ENCODE data around the gene SLC25A19. TPM values are rescaled to one million over a fixed set of nuclear protein-coding genes. Genes with fewer than 3 reads are reported as not detected.
A peak's percentile ranks its signal among the peaks of the same experiment; 100 is the strongest.

SLC25A19 gene
- total and polyA plus RNA-seq, 3 experiments from 2014 or later, result 15.5 to 126 (median 119) TPM

DNA sequence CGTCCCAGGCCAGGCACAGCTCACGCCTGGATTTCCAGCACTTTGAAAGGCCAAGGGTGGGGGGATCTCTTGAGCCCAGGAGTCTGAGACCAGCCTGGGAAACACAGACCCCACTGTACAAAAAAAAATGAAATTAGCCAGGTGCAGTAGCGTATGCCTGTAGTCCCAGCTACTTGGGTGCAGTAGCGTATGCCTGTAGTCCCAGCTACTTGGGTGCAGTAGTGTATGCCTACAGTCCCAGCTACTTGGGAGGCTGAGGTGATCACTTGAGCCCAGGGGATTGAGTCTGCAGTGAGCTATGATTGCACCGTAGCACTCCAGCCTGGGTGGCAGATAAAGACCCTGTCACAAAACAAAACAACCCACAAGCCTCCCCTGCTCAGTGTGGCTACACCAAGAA lies 27.0 kb upstream of the SLC25A19 start:
- H3K4me3 ChIP-seq (ENCODE audit: low read length), result no peak overlapping the region
- Mint-ChIP-seq H3K27ac (peak overlapping the region in 3 of 8 donors; percentile 57 to 77 (median 68)), H3K9me3 (no peaks in the 10 kb centered on the region), H3K27me3 (no peaks in the 10 kb centered on the region), H3K4me1 (peaks cover 0 to 4% (median 4%) of the 10 kb centered on the region in 3 donors), H3K36me3 (peaks cover 0 to 40% (median 2%) of the 10 kb centered on the region in 3 donors), H3K4me3 (no peak overlapping the region)
- peaks cover 5% of the 10 kb centered on the region for H3K4me1 ChIP-seq (ENCODE audit: insufficient read depth, low read length)
- peaks cover 16% of the 10 kb centered on the region for H3K36me3 ChIP-seq (ENCODE audit: insufficient read depth, low read length)
- no peaks in the 10 kb centered on the region for H3K27me3 ChIP-seq (ENCODE audit: insufficient read depth, low read length, poor library complexity, severe bottlenecking)
- no peak for DNase-seq
- no peak overlapping the region for H3K27ac ChIP-seq (ENCODE audit: low read depth, low read length)
- POLR2A ChIA-PET, result interaction anchor here (0.7 kb wide), 2 partner anchors 27 to 91 kb away, joined by 3 to 7 read pairs; partner anchors contain the start of gene SLC25A19
- no peaks in the 10 kb centered on the region for H3K9me3 ChIP-seq (ENCODE audit: low read length)
- CTCF ChIA-PET, result interaction anchor here (0.6 to 1.9 kb wide), 5 partner anchors 10 to 96 kb away, joined by 3 to 5 read pairs (median 3); partner anchors contain the start of genes MIF4GD and SLC25A19

DNA sequence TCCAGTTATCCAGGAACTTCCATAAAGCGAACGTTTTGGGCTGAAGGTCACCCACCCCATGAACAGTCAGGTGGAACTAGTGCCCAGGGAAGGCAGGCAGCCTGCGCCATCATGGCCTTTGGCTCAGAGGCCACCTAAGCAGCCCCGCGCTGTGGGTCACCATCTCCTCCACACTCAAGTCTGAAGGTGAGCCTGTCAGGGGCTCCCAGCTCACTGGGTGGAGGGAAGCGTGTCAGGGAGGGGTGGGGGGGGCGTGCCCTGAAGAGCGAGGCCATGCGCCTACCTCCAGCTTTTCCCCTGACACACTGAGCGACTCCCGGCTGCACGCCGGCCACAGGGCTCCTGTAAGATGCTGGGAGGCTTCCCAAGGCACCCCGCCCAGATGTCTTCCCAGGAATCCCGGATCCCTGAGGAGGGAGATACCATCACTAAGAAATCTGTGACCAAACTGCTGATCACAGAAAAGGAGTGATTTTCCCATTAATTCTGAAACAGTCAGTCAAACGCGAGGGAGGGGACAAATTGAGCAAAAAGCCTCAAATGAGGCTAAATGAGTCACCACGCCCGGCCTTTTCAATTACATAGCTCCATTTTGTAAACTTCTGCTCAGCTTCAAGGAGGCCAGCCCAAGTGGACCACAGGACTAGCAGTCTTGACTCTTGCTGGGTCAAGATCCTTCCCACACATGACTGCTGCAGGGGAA lies 26.5 kb upstream of the SLC25A19 start:
- H3K4me1 Mint-ChIP-seq, result peaks cover 0 to 4% (median 4%) of the 10 kb centered on the region in 3 donors
- peaks cover 0 to 36% (median 2%) of the 10 kb centered on the region in 3 donors for H3K36me3 Mint-ChIP-seq
- POLR2A ChIA-PET, result interaction anchor here (0.7 kb wide), 2 partner anchors 27 to 91 kb away, joined by 3 to 7 read pairs; partner anchors contain the start of gene SLC25A19

DNA sequence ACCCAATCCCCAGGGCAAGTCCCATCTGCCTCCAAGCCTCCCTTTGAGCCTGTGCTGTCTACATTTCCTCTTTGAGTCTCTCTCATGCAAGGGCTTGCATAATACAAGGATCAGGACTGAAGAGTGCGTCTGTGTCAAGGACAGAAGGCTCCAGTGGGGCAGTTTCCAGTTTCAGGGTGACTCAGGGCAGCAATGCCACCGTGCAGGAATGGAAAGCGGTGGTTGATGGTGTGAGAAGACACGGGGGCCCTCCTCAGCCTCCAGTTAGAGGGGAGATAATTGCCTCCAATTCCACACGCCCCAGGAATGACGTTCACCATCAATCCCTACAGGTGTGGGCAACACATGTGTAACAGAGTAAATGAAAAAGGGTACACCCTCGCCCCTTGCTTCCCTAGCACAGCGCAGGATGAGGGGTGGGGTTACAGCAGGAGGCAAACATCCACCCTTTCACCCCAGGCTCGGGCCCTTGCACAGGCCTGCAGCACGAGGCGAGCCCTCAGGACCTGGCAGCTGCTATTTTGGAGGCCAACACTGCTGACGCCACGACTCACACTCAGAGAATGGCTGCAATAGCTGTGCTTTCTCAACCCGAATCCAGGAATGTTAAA lies 24.8 kb upstream of the SLC25A19 start:
- no peaks in the 10 kb centered on the region for H3K9me3 Mint-ChIP-seq
- DNase-seq, result no peak
- Histone ChIP-seq H3K27me3 (ENCODE audit: insufficient read depth, low read length, poor library complexity, severe bottlenecking) (no peaks in the 10 kb centered on the region), H3K4me1 (ENCODE audit: insufficient read depth, low read length) (peaks cover 5% of the 10 kb centered on the region), H3K9me3 (ENCODE audit: low read length) (no peaks in the 10 kb centered on the region), H3K27ac (ENCODE audit: low read depth, low read length) (no peak overlapping the region), H3K4me3 (ENCODE audit: low read length) (no peak overlapping the region), H3K36me3 (ENCODE audit: insufficient read depth, low read length) (peaks cover 8% of the 10 kb centered on the region)
- POLR2A ChIA-PET, result no interaction called here
- H3K36me3 Mint-ChIP-seq, result peaks cover 0 to 22% (median 0%) of the 10 kb centered on the region in 3 donors
- CTCF ChIA-PET, result no interaction called here
- peak overlapping the region in 6 of 8 donors; percentile 4 to 75 (median 46) for H3K27ac Mint-ChIP-seq
- no peaks in the 10 kb centered on the region for H3K27me3 Mint-ChIP-seq
- H3K4me3 Mint-ChIP-seq, result no peak overlapping the region
- peaks cover 0 to 4% (median 4%) of the 10 kb centered on the region in 3 donors for H3K4me1 Mint-ChIP-seq

More for the DNA sequence above, 26.5 kb upstream of the SLC25A19 start:
- H3K27me3 ChIP-seq (ENCODE audit: insufficient read depth, low read length, poor library complexity, severe bottlenecking), result no peaks in the 10 kb centered on the region
- Mint-ChIP-seq H3K27me3 (no peaks in the 10 kb centered on the region), H3K27ac (peak overlapping the region in 3 of 8 donors; percentile 57 to 77 (median 68)), H3K4me3 (peak overlapping the region in 1 of 7 donors; percentile 51), H3K9me3 (no peaks in the 10 kb centered on the region)
- H3K9me3 ChIP-seq (ENCODE audit: low read length), result no peaks in the 10 kb centered on the region
- CTCF ChIA-PET, result interaction anchor here (0.7 to 1.9 kb wide), 5 partner anchors 11 to 91 kb away, joined by 3 to 5 read pairs (median 3); partner anchors contain the start of genes MIF4GD and SLC25A19
- H3K27ac ChIP-seq (ENCODE audit: low read depth, low read length), result no peak overlapping the region
- no peak for DNase-seq
- H3K4me3 ChIP-seq (ENCODE audit: low read length), result no peak overlapping the region
- peaks cover 16% of the 10 kb centered on the region for H3K36me3 ChIP-seq (ENCODE audit: insufficient read depth, low read length)
- H3K4me1 ChIP-seq (ENCODE audit: insufficient read depth, low read length), result peaks cover 5% of the 10 kb centered on the region

DNA sequence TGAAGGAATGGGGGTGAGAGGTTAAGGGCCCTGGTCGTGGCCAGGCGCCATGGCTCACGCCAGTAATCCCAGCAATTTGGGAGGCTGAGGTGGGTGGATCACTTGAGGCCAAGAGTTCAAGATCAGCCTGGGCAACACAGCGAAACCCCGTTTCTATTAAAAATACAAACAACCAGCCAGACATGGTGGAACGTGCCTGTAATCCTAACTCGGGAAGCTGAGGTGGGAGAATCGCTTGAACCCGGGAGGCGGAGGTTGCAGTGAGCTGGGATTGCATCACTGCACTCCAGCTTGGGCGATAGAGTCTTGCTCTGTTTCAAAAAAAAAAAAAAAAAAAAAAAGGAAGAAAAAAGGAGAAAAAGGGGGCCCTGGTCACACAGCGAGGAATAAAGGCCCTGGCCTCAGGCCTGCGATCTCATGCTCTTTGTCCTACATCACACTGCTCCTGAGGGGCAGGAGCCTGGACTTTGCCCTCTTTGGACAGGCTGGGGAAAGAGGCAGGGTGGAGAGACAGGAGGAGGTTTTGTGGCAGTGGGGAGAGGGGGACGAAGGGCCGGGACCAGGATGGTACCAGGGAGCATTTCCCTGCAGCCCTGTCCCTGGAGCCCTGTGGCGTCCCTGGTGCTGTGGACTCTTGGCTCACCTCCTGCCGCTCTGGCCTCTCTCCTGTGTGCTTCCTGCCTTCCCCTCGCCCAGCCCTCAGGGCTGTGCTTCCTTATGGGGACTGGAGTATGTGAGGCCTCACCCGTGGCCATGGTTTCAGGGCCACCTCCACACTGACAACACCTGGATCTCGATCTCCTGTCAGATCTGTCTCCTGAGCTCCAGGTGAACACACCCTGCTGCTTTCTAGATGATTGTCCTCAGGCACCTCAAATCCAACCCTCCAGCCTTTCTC lies 19.7 kb upstream of the SLC25A19 start:
- ChIA-PET POLR2A (interaction anchor here (0.5 to 0.7 kb wide), 2 partner anchors 12 to 162 kb away, joined by 3 to 5 read pairs; no protein-coding TSS in a partner anchor), CTCF (interaction anchor here (1.2 to 1.7 kb wide), 2 partner anchors 14 to 104 kb away, joined by 3 to 5 read pairs; no protein-coding TSS in a partner anchor)
- Mint-ChIP-seq H3K36me3 (peaks cover 0 to 2% (median 0%) of the 10 kb centered on the region in 3 donors), H3K27ac (peak overlapping the region in 1 of 8 donors; percentile 52), H3K4me1 (peaks cover 0 to 4% (median 0%) of the 10 kb centered on the region in 3 donors), H3K9me3 (no peaks in the 10 kb centered on the region), H3K4me3 (no peak overlapping the region), H3K27me3 (no peaks in the 10 kb centered on the region)
- H3K27ac ChIP-seq (ENCODE audit: low read depth, low read length), result no peak overlapping the region
- H3K4me1 ChIP-seq (ENCODE audit: insufficient read depth, low read length), result peaks cover 5% of the 10 kb centered on the region
- H3K9me3 ChIP-seq (ENCODE audit: low read length), result no peaks in the 10 kb centered on the region
- DNase-seq, result no peak
- no peaks in the 10 kb centered on the region for H3K27me3 ChIP-seq (ENCODE audit: insufficient read depth, low read length, poor library complexity, severe bottlenecking)
- no peak overlapping the region for H3K4me3 ChIP-seq (ENCODE audit: low read length)
- no peaks in the 10 kb centered on the region for H3K36me3 ChIP-seq (ENCODE audit: insufficient read depth, low read length)

DNA sequence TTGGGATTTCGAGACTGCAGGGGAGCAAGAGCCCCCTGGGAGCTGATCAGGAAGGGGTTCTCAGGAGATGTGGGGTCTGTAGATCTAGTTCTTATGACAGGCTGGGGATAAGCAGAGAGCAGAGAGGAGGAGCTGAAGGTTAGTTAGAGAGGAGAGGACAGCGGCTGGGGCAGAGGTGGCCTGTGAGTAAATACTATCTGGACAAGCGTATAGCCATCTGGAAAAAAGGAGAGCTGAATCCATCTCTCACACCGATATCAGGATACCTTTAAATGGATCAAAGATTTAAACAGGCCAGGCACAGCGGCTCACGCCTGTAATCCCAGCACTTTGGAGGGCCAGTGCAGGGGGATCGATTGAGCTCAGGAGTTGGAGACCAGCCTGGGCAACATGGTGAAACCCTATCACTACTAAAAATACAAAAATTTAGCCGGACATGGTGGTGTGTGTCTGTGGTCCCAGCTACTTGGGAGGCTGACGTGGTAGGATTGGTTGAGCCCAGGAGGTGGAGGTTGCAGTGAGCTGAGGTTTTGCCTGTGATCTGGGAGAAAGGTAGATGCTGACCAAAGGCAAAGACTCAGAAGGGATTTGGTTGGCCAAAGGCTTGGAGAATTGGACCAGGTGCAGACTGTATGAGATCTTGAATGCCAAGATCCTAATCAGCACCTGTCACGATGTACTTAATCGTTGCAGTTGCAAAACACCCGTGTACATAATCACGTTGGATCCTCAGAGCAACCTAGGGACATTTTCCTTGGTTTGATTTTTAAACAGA lies 18.9 kb upstream of the SLC25A19 start:
- H3K9me3 Mint-ChIP-seq, result no peaks in the 10 kb centered on the region
- Histone ChIP-seq H3K27ac (ENCODE audit: low read depth, low read length) (no peak overlapping the region), H3K36me3 (ENCODE audit: insufficient read depth, low read length) (no peaks in the 10 kb centered on the region), H3K27me3 (ENCODE audit: insufficient read depth, low read length, poor library complexity, severe bottlenecking) (no peaks in the 10 kb centered on the region), H3K9me3 (ENCODE audit: low read length) (no peaks in the 10 kb centered on the region), H3K4me3 (ENCODE audit: low read length) (no peak overlapping the region), H3K4me1 (ENCODE audit: insufficient read depth, low read length) (peaks cover 5% of the 10 kb centered on the region)
- no peaks in the 10 kb centered on the region for H3K36me3 Mint-ChIP-seq
- H3K4me3 Mint-ChIP-seq, result no peak overlapping the region
- no peak for DNase-seq
- H3K27me3 Mint-ChIP-seq, result no peaks in the 10 kb centered on the region
- ChIA-PET POLR2A (no interaction called here), CTCF (interaction anchor here (1.2 to 1.7 kb wide), 2 partner anchors 15 to 104 kb away, joined by 3 to 5 read pairs; no protein-coding TSS in a partner anchor)
- peak overlapping the region in 3 of 8 donors; percentile 17 to 42 (median 29) for H3K27ac Mint-ChIP-seq
- peaks cover 0 to 2% (median 0%) of the 10 kb centered on the region in 3 donors for H3K4me1 Mint-ChIP-seq

DNA sequence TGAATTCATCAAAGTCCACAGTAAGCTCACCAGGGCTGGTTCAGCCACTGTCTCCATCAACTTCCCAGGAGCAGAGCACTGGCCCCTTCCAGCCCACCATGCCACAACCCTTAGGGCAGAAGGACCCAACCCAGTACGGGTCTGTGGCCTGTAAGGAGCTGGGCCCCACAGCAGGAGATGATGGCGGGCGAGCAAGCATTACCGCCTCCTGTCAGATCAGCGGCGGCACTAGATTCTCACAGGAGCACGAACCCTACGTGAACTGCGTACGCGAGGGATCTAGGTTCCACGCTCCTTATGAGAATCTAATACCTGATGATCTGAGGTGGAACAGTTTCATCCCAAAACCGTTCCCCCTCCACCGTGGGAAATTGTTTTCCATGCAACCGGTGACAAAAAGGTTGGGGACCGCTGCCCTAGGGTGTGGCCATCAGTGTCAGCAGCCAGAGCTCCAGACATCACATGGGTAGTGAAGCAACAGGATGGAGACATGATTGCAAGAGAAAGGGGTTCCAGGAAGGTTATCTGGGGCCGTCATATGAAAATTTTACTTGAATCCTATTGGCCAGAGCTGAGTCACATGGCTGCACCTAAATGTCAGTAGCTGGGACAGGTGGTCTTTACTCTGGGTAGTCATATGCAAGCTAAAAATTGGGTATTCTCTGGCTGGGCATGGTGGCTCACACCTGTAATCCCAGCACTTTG lies 12.4 kb upstream of the SLC25A19 start:
- ChIA-PET CTCF (interaction anchor here (1.2 kb wide), 1 partner anchor 12 kb away, joined by 4 read pairs; the partner anchor contains the start of gene SLC25A19), POLR2A (interaction anchor here (0.5 kb wide), 1 partner anchor 13 kb away, joined by 3 read pairs; no protein-coding TSS in a partner anchor)
- no peak for DNase-seq
- no peak overlapping the region for H3K27ac Mint-ChIP-seq
- no peak overlapping the region for H3K4me3 Mint-ChIP-seq
- H3K27me3 Mint-ChIP-seq, result no peaks in the 10 kb centered on the region
- H3K9me3 Mint-ChIP-seq, result no peaks in the 10 kb centered on the region
- Histone ChIP-seq H3K9me3 (ENCODE audit: low read length) (no peaks in the 10 kb centered on the region), H3K27me3 (ENCODE audit: insufficient read depth, low read length, poor library complexity, severe bottlenecking) (no peaks in the 10 kb centered on the region), H3K27ac (ENCODE audit: low read depth, low read length) (no peak overlapping the region), H3K4me1 (ENCODE audit: insufficient read depth, low read length) (no peaks in the 10 kb centered on the region), H3K4me3 (ENCODE audit: low read length) (no peak overlapping the region), H3K36me3 (ENCODE audit: insufficient read depth, low read length) (no peaks in the 10 kb centered on the region)
- peaks cover 0 to 8% (median 5%) of the 10 kb centered on the region in 3 donors for H3K4me1 Mint-ChIP-seq
- H3K36me3 Mint-ChIP-seq, result no peaks in the 10 kb centered on the region
